GM21619 (cell line): Measurements from ENCODE around the gene MAGOH.

ENCODE experiments used
- ATAC-seq: cut with Tn5 transposase; IDR thresholded peaks from one replicate; pipeline ENCODE4 v1.9.1; 2021; ENCODE audit not compliant: unreplicated experiment

Gene MAGOH

DNA sequence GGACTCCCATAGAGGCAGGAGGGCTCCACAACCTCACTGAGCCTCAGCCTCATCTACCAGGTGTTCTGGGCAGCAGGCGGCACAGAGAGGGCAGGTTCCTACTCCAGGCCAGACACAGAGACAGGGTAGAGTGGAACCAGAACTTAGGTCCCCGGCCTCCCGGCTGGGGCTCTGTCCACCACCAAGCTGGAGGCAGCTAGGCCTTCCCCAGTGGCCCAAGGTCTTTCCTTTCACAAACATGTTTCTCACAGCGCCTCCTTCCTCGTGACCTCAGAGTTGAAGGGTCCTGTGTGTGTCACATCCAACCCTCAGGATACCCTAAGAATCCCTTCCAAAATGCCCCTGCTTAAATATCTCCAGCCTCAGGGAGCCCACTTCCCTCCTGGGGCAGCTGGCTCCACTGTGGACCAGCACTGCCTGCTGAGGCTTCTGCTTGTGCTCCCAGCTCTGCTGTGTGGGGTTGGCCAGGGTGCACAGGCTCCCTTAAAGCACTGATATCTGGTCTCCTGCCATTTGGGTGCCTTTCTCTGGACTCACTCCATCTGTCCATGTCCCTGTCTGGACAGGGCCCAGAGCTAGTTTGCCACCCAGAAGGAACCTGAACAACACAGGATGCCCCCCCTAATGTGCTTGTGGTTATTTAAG, 33.2 kb upstream of the MAGOH start:
- no peak for ATAC-seq

DNA sequence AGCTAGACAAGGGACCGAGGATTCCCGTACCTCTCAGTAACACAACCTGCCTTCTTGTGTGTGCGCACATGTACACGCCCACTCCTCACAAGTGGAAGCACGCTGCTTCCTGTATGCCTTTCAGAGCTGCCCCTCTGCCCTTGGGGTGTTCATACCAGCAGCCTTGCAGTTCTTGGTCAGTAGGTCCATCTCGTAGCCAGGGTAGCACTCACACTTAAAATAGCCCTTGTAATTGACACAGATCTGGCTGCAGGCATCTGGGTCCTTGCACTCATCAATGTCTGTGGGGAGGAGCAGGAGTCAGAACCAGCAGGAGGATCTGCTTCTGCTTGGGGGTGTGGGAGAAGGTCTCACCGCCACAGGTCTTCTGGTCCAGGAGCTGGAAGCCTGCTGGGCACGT, 32.6 kb upstream of the MAGOH start:
- no peak for ATAC-seq

DNA sequence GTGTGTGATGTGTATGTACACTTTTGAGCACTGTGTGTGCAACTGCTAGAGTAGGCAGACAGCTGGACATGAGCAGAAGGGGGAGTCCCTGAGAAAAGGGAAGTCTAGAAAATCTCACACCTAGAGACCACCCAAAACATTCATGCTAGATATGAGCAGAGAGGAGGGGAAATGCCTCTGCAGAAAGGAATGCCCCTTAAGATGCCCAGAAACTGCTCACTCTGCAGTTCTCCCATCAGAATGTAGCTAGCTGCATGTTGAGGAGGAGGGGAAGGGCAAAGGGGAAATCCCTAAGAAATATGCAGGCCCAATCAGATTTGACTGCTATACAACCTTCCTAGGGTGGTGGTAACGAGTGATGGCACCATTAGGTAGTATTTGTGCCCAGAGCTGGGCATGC, 31.8 kb upstream of the MAGOH start:
- ATAC-seq, result no peak

DNA sequence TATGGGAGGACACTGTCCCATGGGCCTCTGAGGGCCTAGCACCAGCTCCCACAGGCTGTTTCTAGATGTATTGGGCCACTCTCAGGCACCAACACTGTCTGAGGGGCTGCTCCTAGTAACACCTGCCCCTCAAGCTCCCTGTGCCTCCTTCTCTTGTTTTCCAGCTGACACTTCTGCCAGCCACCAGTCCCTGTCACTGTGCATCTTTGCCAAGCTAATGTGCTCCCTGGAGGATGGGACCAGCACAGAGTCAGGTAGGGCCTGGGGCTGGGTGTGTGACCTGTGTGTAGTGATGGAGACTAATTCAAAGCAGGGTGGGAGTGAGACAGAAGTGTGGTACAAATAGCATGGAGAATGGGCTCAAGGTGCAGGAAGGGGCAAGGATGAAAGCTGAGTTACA, 29.4 kb upstream of the MAGOH start:
- no peak for ATAC-seq

DNA sequence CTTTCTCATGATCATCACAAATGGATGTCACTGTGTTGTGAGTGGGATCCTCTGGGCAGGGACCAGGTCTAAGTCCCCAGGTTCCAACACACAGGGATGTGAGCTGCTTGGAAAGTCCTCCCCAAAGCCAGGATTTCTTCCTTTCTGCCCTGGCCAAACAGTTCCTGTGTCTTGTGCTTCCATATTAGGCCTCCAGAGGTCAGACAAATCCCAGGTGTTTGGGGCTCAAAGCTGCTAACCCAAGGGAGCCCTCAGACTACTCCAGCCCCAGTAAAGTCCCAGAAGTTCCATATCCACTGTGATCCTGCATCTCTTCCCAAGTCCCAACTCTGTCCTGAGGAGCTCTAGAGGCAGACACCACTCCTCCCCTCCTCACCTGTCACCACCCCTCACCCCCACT, 27.7 kb upstream of the MAGOH start:
- ATAC-seq, result no peak

DNA sequence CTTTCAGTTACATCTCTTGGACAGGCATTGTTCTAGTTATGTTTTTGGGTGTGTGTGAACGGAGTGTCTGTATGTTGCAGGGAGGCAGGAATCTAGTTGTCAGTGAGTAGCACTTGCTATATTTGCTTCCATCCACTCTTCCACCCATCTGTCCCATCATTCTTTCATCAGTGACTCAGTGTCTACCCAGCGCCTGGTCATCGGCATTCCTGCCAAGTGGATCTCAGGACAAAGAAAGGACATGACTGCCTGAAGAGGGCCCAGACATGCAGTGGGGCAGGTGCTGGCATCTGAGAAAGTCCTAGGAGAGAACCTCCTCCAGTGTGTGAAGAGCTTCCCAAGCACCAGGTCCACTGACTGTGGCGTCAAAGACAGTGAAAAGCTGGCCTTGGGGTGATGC, 27.3 kb upstream of the MAGOH start:
- ATAC-seq, result no peak

DNA sequence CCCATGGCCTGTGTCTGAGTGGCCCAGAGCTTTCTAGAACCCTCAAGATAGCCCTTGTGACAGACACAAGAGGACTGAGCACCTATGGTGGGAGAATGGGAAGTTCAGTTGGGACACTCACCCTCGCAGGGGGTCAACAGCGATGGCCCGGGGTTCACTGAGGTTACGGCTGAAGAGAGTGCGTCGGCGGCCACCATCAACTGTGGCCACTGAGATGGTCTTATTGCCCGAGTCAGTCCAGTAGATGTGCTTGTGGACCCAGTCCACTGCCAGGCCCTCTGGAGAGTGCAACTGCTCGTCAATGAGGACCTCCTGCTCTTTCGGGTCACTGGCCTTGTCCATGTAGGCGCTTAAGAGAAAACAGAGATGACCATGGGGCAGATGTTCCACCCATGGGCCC, 25.7 kb upstream of the MAGOH start:
- no peak for ATAC-seq

DNA sequence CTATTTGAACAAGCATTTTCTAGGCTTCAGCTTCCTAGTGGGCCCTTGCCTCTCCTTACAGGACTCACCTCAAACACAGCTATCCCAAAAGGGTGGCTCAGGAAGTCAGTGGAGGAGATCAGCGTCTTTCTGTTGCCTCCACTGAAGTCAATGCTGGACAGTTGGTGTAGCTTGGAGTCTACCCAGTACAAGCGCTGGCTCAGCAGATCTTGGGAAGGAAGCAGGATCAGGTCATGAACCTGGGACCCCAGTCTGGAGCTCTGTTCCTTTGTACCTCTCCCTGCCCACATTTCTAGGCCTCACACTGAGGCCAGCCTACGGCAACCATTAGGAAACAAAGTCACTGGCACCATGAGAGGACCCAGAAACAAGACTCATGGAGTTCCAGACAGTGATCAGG, 23.7 kb upstream of the MAGOH start:
- ATAC-seq, result no peak

DNA sequence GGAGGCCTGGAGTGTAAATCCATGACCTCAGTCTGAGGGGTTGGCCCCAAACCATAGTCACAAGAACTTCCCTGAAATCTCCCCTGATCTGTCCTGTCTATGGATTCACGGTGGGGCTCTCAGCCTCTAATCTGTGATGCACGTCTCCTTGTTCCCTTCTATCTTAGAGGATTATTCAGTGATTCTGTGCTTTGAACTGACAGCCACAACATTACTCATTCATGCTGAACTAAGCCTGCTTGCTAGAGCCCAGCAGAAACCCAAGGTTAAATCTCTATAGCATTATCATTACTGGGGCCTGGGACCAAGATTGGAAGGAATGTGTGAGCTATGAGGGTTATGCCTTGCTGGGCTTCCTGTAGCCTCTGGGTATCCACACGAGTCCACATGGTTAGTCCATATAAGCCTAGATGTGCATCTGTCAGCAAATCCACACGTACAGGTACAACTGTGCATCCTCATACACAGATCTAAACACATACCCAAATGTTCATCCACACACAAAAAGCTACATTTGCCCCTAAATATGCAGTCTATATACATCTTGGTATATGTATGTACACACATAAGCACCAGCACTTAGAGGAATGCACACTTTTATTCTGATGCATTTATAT, 22.4 kb upstream of the MAGOH start:
- no peak for ATAC-seq

DNA sequence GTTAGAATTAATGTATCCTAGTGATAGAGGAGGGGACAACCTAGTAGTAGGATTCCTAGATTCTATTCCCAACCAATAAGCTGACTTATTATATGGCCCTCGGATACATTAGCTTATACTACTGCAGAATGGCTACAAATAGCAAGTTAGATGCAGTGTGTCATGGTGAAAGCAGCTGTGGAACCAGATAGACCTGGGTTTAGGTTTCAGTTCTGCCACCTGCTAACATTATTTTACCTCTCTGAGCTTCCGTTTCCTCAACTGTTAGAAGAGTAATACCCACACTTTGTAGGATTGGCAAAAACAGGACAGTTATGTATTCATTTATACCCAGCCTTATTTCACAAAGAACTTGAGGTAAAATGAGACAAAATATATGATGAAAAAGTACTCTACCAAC, 21.6 kb upstream of the MAGOH start:
- peak; percentile 47 for ATAC-seq

DNA sequence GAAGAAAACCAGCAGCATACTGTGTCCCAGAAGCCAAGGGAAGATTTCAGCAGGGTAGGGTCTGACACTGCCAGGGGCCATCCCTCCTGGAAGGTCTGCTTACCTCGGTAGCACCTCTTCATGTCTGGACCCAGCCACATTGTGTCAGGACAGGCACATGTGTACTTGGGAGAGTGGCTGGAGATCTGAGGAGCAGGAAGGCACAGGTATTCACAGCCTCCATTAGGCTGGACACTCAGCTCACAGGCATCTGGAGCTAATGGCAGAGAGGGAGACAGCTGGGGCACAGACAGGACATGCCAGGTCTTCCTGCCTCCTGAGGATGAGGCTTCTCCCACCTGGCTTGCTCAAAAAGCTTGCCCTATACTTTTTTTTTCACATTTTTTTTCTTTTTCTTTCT, 19.9 kb upstream of the MAGOH start:
- no peak for ATAC-seq

DNA sequence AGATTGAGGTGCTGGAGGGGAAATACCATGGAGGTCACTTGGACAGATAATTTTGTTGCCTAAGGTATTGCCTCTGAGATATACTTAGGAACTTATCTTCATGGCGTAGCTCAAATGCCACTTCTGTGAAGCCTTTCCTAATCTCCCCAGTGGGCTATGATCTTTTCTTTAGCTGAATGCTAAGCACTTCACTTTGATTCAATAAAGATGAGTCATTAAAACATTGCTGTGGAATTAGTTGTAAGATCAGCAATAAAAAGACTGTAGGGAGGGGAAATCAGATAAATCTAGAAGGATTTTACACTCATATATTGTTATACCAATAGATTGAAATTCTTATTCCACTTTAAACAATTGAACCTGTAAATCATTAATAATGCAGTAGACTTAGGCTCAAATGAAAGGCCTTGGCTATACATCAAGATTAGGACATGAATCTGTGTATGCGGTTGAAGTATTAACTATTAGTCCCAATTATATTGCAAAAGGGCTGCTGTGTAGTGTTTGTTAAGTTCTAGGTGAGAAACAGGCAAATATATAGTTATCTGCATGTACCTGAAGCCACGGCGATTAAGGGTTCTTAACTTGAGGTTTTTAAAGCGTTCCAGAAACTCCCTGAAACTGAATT, 19.2 kb upstream of the MAGOH start:
- no peak for ATAC-seq

DNA sequence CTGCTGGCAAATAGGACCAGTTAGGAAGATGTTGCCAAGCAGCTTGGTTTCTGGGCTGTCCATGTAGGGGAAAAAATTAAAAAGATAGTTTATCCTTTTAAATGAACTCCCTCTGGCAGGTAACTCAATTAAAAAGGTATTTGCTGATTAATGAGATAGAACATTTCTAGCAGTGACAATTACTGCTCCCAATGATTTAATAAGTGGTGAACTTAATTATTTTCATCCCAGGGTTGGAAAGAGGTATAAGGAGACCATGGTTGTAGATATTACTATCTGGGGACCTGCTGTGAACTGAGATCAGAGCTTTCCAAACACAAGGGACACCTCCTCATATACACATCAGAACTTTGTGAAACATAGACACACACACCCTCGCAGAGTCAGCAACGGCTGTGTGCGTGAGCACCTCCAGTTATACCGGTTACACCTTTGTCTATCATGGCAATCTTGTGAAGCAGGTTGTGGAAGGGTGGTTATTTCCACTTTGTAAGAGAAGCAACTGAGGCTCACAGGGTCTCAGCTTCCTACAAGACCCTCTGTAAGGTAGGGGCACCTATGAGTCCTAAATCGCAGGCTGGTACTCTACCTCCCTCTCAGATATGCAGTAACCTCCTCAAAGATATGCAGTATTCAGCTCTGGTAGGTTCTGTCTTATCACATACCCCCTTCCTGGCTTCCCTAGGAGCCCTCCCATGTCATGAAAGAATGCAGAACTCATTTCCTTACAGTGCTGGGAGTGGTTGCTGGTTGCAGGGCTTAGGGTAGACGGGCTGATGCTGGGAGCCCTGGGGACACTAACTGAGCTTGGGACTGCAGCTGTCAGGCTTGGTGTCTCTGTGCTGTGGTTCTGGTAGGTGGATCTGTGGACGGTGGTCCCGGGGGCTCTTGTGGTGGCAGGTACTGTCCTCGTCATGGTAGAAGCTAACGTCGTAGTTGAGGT, 18.5 kb upstream of the MAGOH start:
- no peak for ATAC-seq

DNA sequence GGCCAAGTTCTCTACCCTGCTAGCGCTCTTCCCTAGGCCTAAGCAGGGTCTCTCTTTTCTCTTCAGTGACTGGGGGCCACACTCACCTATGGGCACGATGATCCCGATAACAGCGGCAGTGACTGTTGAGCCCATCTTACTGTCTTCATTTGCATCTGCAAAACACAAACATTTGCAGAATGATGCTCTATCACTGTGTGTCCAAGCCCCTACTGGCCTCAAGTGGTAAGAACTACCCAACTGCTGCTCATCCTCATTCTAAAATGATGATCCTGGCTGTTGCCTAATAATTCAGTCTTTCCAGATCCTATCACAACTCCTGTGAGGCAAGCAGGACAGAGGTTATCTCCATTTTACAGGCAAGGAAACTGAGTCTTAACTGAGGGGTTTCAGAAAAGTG, 16.7 kb upstream of the MAGOH start:
- no peak for ATAC-seq

DNA sequence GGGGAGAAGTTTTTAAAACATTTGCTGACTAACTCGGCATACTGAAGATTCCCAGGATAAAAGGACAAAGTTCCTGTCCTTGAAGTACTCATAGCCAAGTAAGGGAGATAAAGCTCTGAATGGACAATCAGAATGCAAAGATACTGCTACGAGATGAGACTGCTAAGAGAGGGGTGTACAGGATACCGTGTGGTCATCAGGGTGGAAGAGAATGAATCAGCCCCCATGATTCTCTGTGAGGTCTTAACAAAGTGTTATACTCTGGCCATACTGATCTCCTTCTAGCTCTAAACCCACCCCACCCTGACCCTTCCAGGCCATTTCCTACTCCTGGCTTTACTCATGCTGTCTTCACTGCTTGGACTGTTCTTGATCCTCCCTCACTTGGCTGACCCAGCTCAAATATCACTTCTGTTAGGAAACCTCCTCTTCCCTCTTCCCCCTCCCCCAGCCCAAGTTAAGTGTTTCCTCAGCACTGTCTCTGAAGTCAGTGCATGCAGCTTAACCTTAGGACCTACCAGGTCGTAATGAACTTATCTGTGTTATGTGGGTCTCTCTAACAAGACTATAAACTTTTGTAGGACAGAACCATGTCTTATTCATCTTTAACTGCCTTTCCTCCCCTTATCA, 15.8 kb upstream of the MAGOH start:
- no peak for ATAC-seq

DNA sequence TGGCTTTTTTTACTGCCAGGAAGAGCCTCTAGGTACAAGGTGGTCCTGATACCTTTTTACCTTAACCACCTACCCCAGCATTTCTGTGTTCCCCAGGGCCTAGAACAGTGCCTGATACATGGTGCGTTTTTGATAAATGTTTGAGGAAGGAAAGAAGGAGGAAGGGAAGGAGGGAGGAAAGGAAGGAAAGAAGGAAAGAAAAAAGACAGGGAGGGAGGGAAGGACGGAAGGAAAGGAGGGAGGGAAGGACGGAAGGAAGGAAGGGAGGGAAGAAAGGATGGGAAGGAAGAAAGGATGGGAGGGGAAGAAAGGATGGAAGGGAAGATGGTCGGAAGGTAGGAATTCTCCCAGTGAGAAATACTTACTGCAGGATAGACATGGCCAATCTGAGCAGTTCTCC, 12.0 kb upstream of the MAGOH start:
- ATAC-seq, result no peak

DNA sequence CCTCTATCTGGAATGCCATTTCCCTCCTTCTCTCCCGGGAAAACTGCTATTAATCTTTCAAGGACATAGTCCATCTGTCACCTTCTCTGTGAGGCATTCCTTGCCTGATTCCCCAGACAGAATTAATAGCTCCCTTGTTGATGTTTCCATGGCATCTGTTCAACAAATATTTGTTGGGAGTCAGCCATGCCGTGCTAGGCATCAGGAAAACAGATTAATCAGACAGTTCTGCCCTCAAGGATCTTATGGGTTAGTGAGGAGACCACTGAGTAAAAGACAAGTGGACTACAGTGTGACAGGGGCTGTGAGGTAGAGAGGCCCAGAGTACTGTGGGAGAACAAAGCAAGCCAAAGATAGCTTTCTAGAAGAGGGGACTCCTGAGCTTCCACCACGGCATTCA, 11.4 kb upstream of the MAGOH start:
- no peak for ATAC-seq

DNA sequence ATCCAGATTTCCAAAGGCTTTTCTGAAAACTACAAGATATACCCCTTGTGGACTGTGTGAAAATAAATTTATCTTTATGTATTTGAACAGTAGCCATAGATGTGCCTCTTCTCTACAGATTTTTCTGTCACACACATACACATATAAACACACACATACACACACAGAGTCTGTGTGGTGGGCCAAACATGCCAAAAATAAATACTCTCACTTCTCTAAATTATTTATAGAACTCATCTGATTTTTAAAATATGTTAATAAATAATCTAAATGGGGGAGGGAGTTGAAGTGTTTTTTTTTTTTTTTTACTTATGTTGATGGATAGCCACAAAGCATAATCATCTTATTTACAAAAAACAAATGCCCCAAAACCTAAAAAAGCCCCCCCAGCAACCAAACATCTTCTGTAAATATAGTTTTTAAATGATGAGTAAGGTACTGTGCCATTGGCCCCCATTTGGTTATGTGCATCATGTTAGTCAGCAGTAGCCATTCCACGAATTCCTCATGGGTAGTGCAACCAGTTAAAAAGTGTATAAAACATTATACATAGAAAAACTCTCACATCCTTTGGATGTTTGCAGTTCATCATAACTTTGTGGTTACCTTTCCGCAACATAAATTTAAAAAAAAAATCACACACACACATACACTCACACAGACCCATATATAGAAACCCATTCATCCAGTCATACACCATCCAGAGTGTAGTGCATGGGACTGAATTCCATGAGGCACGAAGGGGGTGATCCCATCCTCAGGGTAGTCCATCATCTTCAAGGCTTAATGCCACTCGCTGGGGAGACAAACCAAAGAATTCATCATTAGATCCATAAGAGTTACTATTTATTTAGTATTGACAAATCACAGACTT, 8.2 kb upstream of the MAGOH start:
- ATAC-seq, result no peak

DNA sequence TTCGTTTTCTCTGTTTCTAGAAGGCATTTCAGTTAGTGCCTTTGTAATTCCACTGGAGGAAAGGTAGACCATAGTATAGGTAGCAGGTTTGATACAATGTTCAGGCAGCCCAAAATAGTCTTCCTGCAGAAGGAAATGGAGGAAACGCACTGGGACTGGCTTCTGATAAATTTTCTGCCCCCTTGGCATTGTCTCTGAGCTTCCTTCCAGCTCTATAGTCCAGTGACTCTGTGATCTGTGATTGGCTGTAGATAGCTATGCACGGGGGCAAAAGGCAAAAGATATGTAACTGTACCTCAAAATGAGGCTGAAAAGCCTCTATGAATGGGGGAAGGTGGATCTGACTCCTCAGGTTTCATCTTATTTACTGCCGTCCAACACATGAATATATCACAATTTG, 5.8 kb upstream of the MAGOH start:
- no peak for ATAC-seq

DNA sequence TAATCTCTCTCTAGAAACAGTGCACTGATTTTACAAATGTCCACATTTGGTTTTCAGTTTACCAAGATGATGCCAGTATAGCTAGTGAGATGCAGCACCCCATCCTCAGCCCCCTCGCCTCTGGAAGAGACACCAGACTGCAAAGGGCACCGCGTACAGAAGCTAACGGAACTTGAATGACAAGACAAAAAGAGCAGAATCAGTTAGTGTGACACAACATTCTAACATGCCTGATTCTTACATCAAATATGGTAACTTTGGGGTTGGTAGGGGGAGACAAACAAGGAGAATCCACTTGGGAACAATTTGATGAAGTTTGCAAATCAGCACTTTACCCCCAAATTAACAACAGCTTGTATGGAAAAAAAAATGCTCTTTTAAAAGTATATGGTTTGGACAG, 4.1 kb upstream of the MAGOH start:
- ATAC-seq, result no peak
